GM23248 (cell line): Measurements from ENCODE around the gene NRM. TPM values are rescaled to one million over a fixed set of nuclear protein-coding genes. Genes with fewer than 3 reads are reported as not detected.
"Not testable (repeated sequence)": the region's sequence is repeated elsewhere in the genome, so short reads cannot be mapped to it uniquely, and the experiment has no call there.

Experiments used
- DNase-seq: peaks from one replicate; pipeline ENCODE4 v3.0.0-alpha.2; 2015
- H2AFZ ChIP-seq: fragments of 200-600 bp; sonication (generic); 2 replicates; pipeline ENCODE4 v1.6.1; 2016; ENCODE audit warnings: antibody characterized with exemption
- H3F3A ChIP-seq: fragments of 200-600 bp; sonication (generic); 2 replicates; pipeline ENCODE4 v1.6.1; 2016; ENCODE audit warnings: mild to moderate bottlenecking, antibody characterized with exemption, mixed run types; ENCODE audit not compliant: insufficient read depth
- H3K27ac ChIP-seq: fragments of 200-600 bp; sonication (generic); 2 replicates; pipeline ENCODE4 v1.5.1; 2016; ENCODE audit warnings: mild to moderate bottlenecking
- H3K27me3 ChIP-seq: fragments of 200-600 bp; sonication (generic); replicated peaks from 2 replicates; pipeline ENCODE4 v1.6.1; 2016; ENCODE audit warnings: mild to moderate bottlenecking; ENCODE audit not compliant: insufficient read depth
- H3K36me3 ChIP-seq: fragments of 200-600 bp; sonication (generic); 2 replicates; pipeline ENCODE4 v1.6.1; 2016; ENCODE audit warnings: low read depth, mild to moderate bottlenecking
- H3K4me1 ChIP-seq: fragments of 200-600 bp; sonication (generic); 2 replicates; pipeline ENCODE4 v1.6.1; 2016; ENCODE audit warnings: mild to moderate bottlenecking; ENCODE audit not compliant: insufficient read depth
- H3K4me2 ChIP-seq: fragments of 200-600 bp; sonication (generic); one replicate; pipeline ENCODE4 v1.6.1; 2016; ENCODE audit warnings: mild to moderate bottlenecking; ENCODE audit not compliant: unreplicated experiment
- H3K4me3 ChIP-seq: fragments of 200-600 bp; sonication (generic); 2 replicates; pipeline ENCODE4 v1.5.1; 2016; ENCODE audit warnings: mild to moderate bottlenecking
- H3K79me2 ChIP-seq: fragments of 200-600 bp; sonication (generic); 2 replicates; pipeline ENCODE4 v1.6.1; 2016; ENCODE audit warnings: mild to moderate bottlenecking; ENCODE audit not compliant: insufficient read depth
- H3K9ac ChIP-seq: fragments of 200-600 bp; sonication (generic); 2 replicates; pipeline ENCODE4 v1.6.1; 2016; ENCODE audit warnings: mild to moderate bottlenecking
- H3K9me2 ChIP-seq: fragments of 200-600 bp; sonication (generic); 2 replicates; pipeline ENCODE4 v1.6.1; 2016; ENCODE audit warnings: mixed run types, mild to moderate bottlenecking, moderate library complexity; ENCODE audit not compliant: insufficient read depth
- H3K9me3 ChIP-seq: fragments of 200-600 bp; sonication (generic); one replicate; pipeline ENCODE4 v1.6.1; 2017; ENCODE audit warnings: low read depth
- H4K20me1 ChIP-seq: fragments of 200-600 bp; sonication (generic); 2 replicates; pipeline ENCODE4 v1.6.0; 2016; ENCODE audit not compliant: insufficient read depth
- EZH2 ChIP-seq: fragments of 200-600 bp; sonication (generic); IDR thresholded peaks from 2 replicates; pipeline ENCODE4 v1.6.1; 2018; ENCODE audit warnings: antibody characterized with exemption, mild to moderate bottlenecking; ENCODE audit not compliant: insufficient read depth, poor library complexity, severe bottlenecking
- EZH2phosphoT487 ChIP-seq: fragments of 200-600 bp; sonication (generic); IDR thresholded peaks from 2 replicates; pipeline ENCODE4 v1.6.1; 2018; ENCODE audit warnings: antibody characterized with exemption, moderate library complexity, mild to moderate bottlenecking, low read depth; ENCODE audit not compliant: insufficient read depth
- WGBS, 2 experiments: methylation state at CpG; one replicate each; pipeline ENCODE4 v1.1.6; 2015 to 2017; ENCODE audit warnings: low lambda C conversion rate in 2 of 2, low coverage in 1 of 2; ENCODE audit errors: missing lambda C conversion rate in 2 of 2; 5-methylcytosine and 5-hydroxymethylcytosine counted together
- in situ Hi-C: fragments of 300-500 bp; cut with MboI; formaldehyde crosslinking; loops from 2 replicates; pipeline ENCODE4 v1.15.0; 2020
- polyA plus RNA-seq: library from polyadenylated mRNA; unstranded; fragments of >200 nt; fragmentation: Nextera tagmentation; extraction: Ambion mirVana; gene quantifications from 2 replicates; pipeline ENCODE4 v1.2.1, GENCODE V29; 2016
- total RNA-seq: library from RNA; depleted of rRNA; stranded (reverse); fragments of >200 nt; shearing (Covaris generic); gene quantifications from 2 replicates; pipeline ENCODE4 v1.2.3, GENCODE V29; 2014

NRM gene
- total and polyA plus RNA-seq, 2 experiments from 2014 or later: 6.2 to 11.3 TPM

GRCh38 chr6:30676660-30677285, 14.0 kb downstream of the NRM start:
- Histone ChIP-seq H3K9me2 (no peaks in the 10 kb centered on the region), H3K36me3 (peaks cover 29% of the 10 kb centered on the region), H3K27me3 (no peaks in the 10 kb centered on the region), H3K9ac (no peak overlapping the region), H3K9me3 (no peaks in the 10 kb centered on the region), H2AFZ (no peak overlapping the region), H3K79me2 (peaks cover 66% of the 10 kb centered on the region), H3K27ac (no peak overlapping the region), H3K4me2 (no peak overlapping the region), H4K20me1 (no peaks in the 10 kb centered on the region), H3K4me1 (peaks cover 21% of the 10 kb centered on the region), H3K4me3 (no peak overlapping the region), H3F3A (peaks cover 59% of the 10 kb centered on the region)
- TF ChIP-seq EZH2 (no peak), EZH2phosphoT487 (no peak)
- 67 to 71% methylated on average over 10 of the region's 10 CpGs for WGBS, 2 experiments
- no peak for DNase-seq
- in situ Hi-C loops: no loop called here

- H3F3A ChIP-seq: peaks cover 45% of the 10 kb centered on the region
- H3K79me2 ChIP-seq: peaks cover 46% of the 10 kb centered on the region
- peak; percentile 97 for DNase-seq
- H2AFZ ChIP-seq: peak within 1 kb of the TSS; percentile 82
- peak within 1 kb of the TSS; percentile 96 for H3K4me3 ChIP-seq
- peak within 1 kb of the TSS; percentile 76 for H3K4me2 ChIP-seq
- H3K4me1 ChIP-seq: peaks cover 12% of the 10 kb centered on the region
- no peaks in the 10 kb centered on the region for H3K9me3 ChIP-seq
- no peaks in the 10 kb centered on the region for H3K9me2 ChIP-seq
- no peaks in the 10 kb centered on the region for H4K20me1 ChIP-seq
- H3K27ac ChIP-seq: peak within 1 kb of the TSS; percentile 60
- in situ Hi-C loops: no loop called here
- WGBS, 2 experiments: 0 to 1% methylated on average over 54 to 57 of the region's 57 CpGs
- H3K9ac ChIP-seq: peak within 1 kb of the TSS; percentile 89
- TF ChIP-seq EZH2phosphoT487 (no peak), EZH2 (no peak)
- no peaks in the 10 kb centered on the region for H3K27me3 ChIP-seq
- peaks cover 39% of the 10 kb centered on the region for H3K36me3 ChIP-seq
Measured at GRCh38 chr6:30672445-30673253, 18.1 kb downstream of the NRM start, which contains the start of gene DHX16. DHX16 (minus strand) TSS chr6:30673006; CDS start chr6:30672841, 165 bp downstream.

DNA sequence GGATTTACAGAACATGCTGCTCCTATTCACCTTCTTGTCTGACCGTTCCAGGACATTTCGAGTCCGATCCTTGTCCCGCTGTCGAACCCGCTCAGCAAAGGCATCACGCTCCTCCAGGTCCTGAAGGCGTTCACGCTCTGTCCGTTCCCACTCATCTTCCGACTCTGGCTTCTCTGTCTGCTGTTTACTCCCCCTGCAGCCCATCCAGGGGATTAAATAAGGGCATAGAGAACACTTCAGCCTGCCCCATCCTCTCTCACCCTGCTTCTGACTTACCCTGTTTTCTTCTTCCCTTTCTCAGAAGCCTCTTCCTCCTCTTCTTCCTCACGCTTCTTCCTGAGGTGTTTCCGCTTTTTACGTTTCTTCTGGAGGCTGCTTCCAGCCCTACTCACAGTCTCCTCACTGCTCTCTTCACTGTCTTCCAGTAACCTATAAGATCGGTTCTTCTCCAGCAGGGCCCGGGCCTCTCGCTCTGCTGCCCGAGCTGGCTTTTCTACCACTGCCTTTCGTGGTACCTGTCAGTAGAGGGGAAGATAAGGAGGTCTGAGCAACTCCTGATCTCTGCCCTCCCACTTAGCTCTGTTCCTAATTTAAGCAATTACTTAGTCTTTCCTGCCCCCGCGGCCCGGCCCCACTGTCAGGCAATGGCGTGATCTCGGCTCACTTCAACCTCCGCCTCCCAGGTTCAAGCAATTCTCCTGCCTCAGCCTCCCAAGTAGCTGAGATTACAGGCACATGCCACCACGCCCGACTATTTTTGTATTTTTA, 19.8 kb downstream of the NRM start:
- H3K36me3 ChIP-seq: peaks cover 40% of the 10 kb centered on the region
- peaks cover 30% of the 10 kb centered on the region for H3K79me2 ChIP-seq
- no peaks in the 10 kb centered on the region for H3K9me2 ChIP-seq
- TF ChIP-seq EZH2 (no peak), EZH2phosphoT487 (no peak)
- peak; percentile 51 for DNase-seq
- peaks cover 20% of the 10 kb centered on the region for H3K4me1 ChIP-seq
- H3K4me3 ChIP-seq: peak overlapping the region; percentile 96
- peaks cover 32% of the 10 kb centered on the region for H3F3A ChIP-seq
- no peaks in the 10 kb centered on the region for H3K9me3 ChIP-seq
- H4K20me1 ChIP-seq: no peaks in the 10 kb centered on the region
- WGBS, 2 experiments: 77 to 81% methylated on average over 26 to 27 of the region's 27 CpGs
- H3K9ac ChIP-seq: peak overlapping the region; percentile 89
- H2AFZ ChIP-seq: no peak overlapping the region
- H3K4me2 ChIP-seq: peak overlapping the region; percentile 76
- no peaks in the 10 kb centered on the region for H3K27me3 ChIP-seq
- H3K27ac ChIP-seq: no peak overlapping the region
- in situ Hi-C loops: no loop called here

DNA sequence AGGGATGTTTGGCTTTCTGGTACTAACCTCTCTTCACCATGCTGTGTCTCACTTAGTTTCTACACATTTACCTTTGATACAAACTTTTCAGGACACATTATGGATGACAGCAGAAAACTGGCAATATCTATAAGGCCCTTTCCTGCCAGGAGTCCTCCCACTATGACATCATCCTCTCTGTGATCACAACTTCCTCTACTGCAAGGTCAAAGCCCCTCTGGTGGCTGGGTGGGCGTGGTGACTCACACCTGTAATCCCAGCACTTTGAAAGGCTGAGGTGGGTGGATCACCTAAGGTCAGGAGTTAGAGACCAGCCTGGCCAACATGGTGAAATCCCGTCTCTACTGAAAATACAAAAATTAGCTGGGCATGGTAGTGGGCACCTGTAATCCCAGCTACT, 24.5 kb downstream of the NRM start:
- peaks cover 13% of the 10 kb centered on the region for H3K4me1 ChIP-seq
- in situ Hi-C loops, H3K4me2 ChIP-seq, H3K9me3 ChIP-seq, H3K4me3 ChIP-seq, H3K9me2 ChIP-seq, H3K27me3 ChIP-seq, H4K20me1 ChIP-seq, H3K27ac ChIP-seq, H2AFZ ChIP-seq, H3F3A ChIP-seq: not testable (repeated sequence)
- peaks cover 16% of the 10 kb centered on the region for H3K79me2 ChIP-seq
- WGBS, 2 experiments: 61 to 66% methylated on average over 2 of the region's 2 CpGs
- H3K9ac ChIP-seq: 0 out of 2 replicates have a peak overlapping the region, but pooled peaks have one; percentile 13
- peaks cover 77% of the 10 kb centered on the region for H3K36me3 ChIP-seq
- DNase-seq: peak; percentile 41
